ENCODE results near the gene SHISA8.
"Not testable (repeated sequence)": the region's sequence is repeated elsewhere in the genome, so short reads cannot be mapped to it uniquely, and the experiment has no call there.

Gene SHISA8

DNA sequence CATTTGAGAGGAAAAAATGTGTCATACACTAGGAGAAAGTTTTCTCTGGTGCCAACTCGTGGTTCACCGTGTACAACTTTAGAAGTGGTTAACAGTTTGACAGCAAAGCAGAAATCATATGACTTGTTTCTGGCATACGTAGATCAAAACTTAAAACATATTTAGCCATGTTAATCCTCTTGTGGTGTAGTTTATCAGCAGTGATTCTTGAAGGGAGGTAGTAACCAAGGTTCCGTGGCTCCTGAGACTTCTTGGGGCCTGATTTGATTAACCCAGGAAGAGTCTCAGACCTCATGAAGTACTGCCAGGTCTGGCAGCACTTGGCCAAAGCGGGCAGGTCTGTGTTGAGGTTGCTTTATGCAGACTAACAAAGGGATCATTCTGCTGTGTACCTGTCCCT is 41.5 kb downstream of the SHISA8 start:
- POLR2A ChIA-PET: no interaction called here
- TF ChIP-seq BHLHE40 (IDR thresholded peaks at IDR 0.05; ENCODE audit: borderline replicate concordance) (no peak), TARDBP (IDR thresholded peaks at IDR 0.05) (no peak), LEF1 (IDR thresholded peaks at IDR 0.05; ENCODE audit: borderline replicate concordance) (no peak), HDGF (IDR thresholded peaks at IDR 0.05; ENCODE audit: borderline replicate concordance) (no peak), NFRKB (IDR thresholded peaks at IDR 0.05) (no peak), L3MBTL2 (conservative IDR thresholded peaks at IDR 0.05) (no peak), FOXK2 (IDR thresholded peaks at IDR 0.05) (no peak), SUZ12 (IDR thresholded peaks at IDR 0.05) (no peak), ARNT (IDR thresholded peaks at IDR 0.05) (no peak)
- CTCF ChIA-PET: no interaction called here
- DNase-seq (ENCODE audit: extremely low spot score): no peak

GRCh38 chr22:41870786-41871185 is 44.1 kb downstream of the SHISA8 start:
- no peak for DNase-seq (ENCODE audit: extremely low spot score)
- no peak for TF ChIP-seq L3MBTL2 (conservative IDR thresholded peaks at IDR 0.05)
- POLR2A ChIA-PET: no interaction called here
- CTCF ChIA-PET: no interaction called here

DNA sequence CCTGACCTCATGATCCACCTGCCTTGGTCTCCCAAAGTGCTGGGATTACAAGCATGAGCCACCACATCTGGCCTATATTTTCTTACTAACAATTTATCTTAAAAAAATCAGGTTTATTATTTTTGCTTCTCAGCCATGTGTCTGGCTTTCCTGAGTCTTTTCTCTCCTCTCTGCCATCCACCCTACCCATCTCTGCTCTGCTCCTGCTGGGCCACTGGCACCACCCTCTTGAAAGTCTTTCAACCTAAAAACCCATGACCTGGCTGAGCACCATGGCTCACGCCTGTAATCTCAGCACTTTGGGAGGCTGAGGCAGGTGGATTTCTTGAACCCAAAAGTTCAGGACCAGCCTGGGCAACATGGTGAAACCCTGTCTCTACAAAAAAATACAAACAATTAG is 44.8 kb downstream of the SHISA8 start:
- CTCF ChIA-PET; DNase-seq (ENCODE audit: extremely low spot score); POLR2A ChIA-PET: not testable (repeated sequence)

DNA sequence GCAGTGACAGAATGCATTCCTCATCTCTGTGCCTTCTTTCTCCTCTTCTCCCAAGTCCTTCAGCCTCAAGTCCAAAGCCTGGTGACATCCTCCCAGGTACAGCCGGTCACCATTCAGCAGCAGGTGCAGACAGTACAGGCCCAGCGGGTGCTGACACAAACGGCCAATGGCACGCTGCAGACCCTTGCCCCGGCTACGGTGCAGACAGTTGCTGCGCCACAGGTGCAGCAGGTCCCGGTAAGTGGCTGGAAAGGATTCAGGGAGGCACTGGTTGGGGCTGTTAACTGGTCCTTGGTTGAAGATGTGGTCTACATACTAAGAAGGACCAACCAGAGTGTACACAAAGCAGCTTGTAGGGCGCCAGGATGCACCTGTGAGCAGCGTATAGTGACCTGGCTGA is 46.3 kb downstream of the SHISA8 start:
- ChIA-PET POLR2A (no interaction called here), CTCF (no interaction called here)
- DNase-seq (ENCODE audit: extremely low spot score): no peak
- no peak for TF ChIP-seq SUZ12 (IDR thresholded peaks at IDR 0.05)

- DNase-seq (ENCODE audit: extremely low spot score): no peak
- POLR2A ChIA-PET: interaction anchor here (0.7 to 1.0 kb wide), 3 partner anchors 9 to 83 kb away, joined by 3 read pairs; partner anchors contain the start of genes CCDC134 and CENPM
- no peak for TF ChIP-seq HDGF (IDR thresholded peaks at IDR 0.05; ENCODE audit: borderline replicate concordance)
- CTCF ChIA-PET: interaction anchor here (1.4 to 2.5 kb wide), 2 partner anchors 117 to 166 kb away, joined by 3 to 12 read pairs; no protein-coding TSS in a partner anchor
These were observed 51.4 kb downstream of the SHISA8 start for GRCh38 chr22:41863472-41863871.

GRCh38 chr22:41862530-41863266 is 52.2 kb downstream of the SHISA8 start:
- no peak for DNase-seq (ENCODE audit: extremely low spot score)
- TF ChIP-seq ARNT (IDR thresholded peaks at IDR 0.05): no peak
- TF ChIP-seq FOXK2 (IDR thresholded peaks at IDR 0.05): no peak
- no peak for TF ChIP-seq ZNF384 (IDR thresholded peaks at IDR 0.05)
- no peak for TF ChIP-seq NFRKB (IDR thresholded peaks at IDR 0.05)
- no peak for TF ChIP-seq L3MBTL2 (conservative IDR thresholded peaks at IDR 0.05)
- TF ChIP-seq ELF4 (IDR thresholded peaks at IDR 0.05): no peak
- TF ChIP-seq TARDBP (IDR thresholded peaks at IDR 0.05): no peak
- no peak for TF ChIP-seq FOXA1 (IDR thresholded peaks at IDR 0.05)
- TF ChIP-seq HDGF (IDR thresholded peaks at IDR 0.05; ENCODE audit: borderline replicate concordance): no peak
- TF ChIP-seq SUZ12 (IDR thresholded peaks at IDR 0.05): no peak
- no peak for TF ChIP-seq PKNOX1 (IDR thresholded peaks at IDR 0.05)
- ChIA-PET CTCF (interaction anchor here (0.7 to 2.5 kb wide), 5 partner anchors 12 to 166 kb away, joined by 3 to 12 read pairs (median 3); no protein-coding TSS in a partner anchor), POLR2A (interaction anchor here (0.7 to 1.7 kb wide), 6 partner anchors 10 to 174 kb away, joined by 3 to 8 read pairs (median 3); partner anchors contain the start of genes CCDC134, CENPM, SHISA8 and SNU13)

- POLR2A ChIA-PET: interaction anchor here (0.9 to 1.7 kb wide), 4 partner anchors 29 to 85 kb away, joined by 3 to 8 read pairs (median 4); partner anchors contain the start of genes CCDC134, CENPM, SHISA8 and SREBF2
- DNase-seq (ENCODE audit: extremely low spot score): no peak
- CTCF ChIA-PET: interaction anchor here (0.7 to 2.5 kb wide), 5 partner anchors 13 to 165 kb away, joined by 3 to 12 read pairs (median 3); no protein-coding TSS in a partner anchor
- TF ChIP-seq CTBP1 (IDR thresholded peaks at IDR 0.05; ENCODE audit: borderline replicate concordance) (no peak), FOXK2 (IDR thresholded peaks at IDR 0.05) (no peak), ARNT (IDR thresholded peaks at IDR 0.05) (no peak), SP1 (IDR thresholded peaks at IDR 0.05) (no peak), ELF4 (IDR thresholded peaks at IDR 0.05) (no peak), PKNOX1 (IDR thresholded peaks at IDR 0.05) (no peak), HDGF (IDR thresholded peaks at IDR 0.05; ENCODE audit: borderline replicate concordance) (no peak), SUZ12 (IDR thresholded peaks at IDR 0.05) (no peak), ZNF384 (IDR thresholded peaks at IDR 0.05) (no peak), FOXM1 (IDR thresholded peaks at IDR 0.05; ENCODE audit: borderline replicate concordance) (no peak), TARDBP (IDR thresholded peaks at IDR 0.05) (no peak)
These were observed 52.7 kb downstream of the SHISA8 start for GRCh38 chr22:41862160-41862529.

All from HEK293T (cell line).